ENCODE measurements around the gene CCDC182.

Gene CCDC182

DNA sequence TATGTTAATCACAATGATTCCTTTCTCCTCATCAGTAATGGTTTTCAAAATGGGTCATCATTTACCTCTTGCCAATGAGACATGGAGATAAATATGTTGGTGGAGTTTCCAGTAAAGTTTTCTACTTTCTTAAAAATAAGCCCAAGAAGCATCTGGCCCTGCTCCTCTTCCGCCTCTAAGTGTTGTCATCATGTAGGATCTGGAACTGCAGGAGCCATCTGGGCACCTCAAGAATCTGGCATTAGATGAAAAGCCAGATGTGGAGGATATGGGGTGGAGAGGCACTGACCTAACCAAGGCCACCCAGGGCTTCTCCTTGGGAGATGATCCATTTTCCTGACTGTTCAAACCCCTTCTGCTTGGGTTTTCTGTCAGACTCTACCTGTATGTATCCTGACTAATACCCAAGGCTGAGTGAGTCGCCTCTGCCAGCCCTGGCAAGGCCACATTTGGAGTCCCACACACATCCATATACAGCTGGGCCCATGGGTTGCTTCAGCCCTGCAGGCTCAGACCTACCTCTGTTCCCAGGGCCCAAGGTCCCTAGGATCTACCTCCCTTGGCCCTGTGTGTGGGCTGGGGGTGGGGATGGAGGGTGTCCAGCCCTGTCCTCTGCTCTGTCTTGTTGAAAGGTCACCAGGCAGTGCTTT, 24.6 kb downstream of the CCDC182 start:
- TF ChIP-seq, protein P1, sequence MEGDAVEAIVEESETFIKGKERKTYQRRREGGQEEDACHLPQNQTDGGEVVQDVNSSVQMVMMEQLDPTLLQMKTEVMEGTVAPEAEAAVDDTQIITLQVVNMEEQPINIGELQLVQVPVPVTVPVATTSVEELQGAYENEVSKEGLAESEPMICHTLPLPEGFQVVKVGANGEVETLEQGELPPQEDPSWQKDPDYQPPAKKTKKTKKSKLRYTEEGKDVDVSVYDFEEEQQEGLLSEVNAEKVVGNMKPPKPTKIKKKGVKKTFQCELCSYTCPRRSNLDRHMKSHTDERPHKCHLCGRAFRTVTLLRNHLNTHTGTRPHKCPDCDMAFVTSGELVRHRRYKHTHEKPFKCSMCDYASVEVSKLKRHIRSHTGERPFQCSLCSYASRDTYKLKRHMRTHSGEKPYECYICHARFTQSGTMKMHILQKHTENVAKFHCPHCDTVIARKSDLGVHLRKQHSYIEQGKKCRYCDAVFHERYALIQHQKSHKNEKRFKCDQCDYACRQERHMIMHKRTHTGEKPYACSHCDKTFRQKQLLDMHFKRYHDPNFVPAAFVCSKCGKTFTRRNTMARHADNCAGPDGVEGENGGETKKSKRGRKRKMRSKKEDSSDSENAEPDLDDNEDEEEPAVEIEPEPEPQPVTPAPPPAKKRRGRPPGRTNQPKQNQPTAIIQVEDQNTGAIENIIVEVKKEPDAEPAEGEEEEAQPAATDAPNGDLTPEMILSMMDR (IDR thresholded peaks at IDR 0.05; ENCODE audit: control insufficient read depth, insufficient read depth, low read depth, low read length, missing control alignments), result no peak
- H3K4me3 ChIP-seq (ENCODE audit: control insufficient read depth, low read depth, low read length), result no peak overlapping the region
- DNase-seq (ENCODE audit: low read depth), result no peak

DNA sequence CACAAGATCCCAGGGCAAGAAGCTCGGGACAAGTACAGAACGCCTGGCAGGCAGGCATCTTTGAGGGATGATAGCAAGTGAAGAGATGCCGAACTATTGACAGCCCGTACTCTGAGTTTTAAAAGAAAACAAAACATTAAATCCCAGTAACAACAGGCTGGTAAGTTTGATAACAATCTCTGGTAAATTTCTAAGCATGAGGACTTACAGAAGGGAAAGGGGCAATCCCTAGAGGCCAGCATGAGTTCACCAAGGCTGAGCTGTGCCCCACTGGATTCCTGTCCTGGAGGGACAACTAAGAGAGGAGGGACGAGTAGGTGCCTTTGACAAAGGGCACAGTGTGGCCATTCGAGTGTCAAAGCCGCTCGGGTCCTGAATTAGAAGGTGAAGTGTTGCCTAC, 26.2 kb downstream of the CCDC182 start:
- no peak for DNase-seq (ENCODE audit: low read depth)
- TF ChIP-seq, protein P1 (IDR thresholded peaks at IDR 0.05; ENCODE audit: control insufficient read depth, insufficient read depth, low read depth, low read length, missing control alignments), result no peak
- no peak overlapping the region for H3K4me3 ChIP-seq (ENCODE audit: control insufficient read depth, low read depth, low read length)

DNA sequence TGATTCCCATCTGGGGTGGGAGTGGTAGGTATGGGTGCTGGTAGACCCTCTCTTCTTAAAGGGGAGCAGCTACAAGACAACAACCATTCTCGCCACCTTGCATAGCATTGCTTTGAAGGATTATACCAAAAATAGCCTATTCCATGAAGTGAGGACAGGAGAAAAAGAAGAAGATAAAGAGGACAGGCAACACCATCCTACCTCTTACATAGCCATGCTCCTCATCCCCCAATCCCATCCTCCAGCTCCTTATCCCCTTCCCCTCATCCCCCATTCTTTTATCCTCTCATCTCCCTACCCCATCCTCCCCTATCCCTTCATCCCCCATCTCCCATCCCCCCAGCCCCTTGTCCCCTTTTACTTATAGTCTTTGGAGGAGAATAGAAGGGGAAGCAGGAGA, 29.1 kb downstream of the CCDC182 start:
- TF ChIP-seq, protein P1 (IDR thresholded peaks at IDR 0.05; ENCODE audit: control insufficient read depth, insufficient read depth, low read depth, low read length, missing control alignments), result no peak
- DNase-seq (ENCODE audit: low read depth), result no peak
- H3K4me3 ChIP-seq (ENCODE audit: control insufficient read depth, low read depth, low read length), result no peak overlapping the region

DNA sequence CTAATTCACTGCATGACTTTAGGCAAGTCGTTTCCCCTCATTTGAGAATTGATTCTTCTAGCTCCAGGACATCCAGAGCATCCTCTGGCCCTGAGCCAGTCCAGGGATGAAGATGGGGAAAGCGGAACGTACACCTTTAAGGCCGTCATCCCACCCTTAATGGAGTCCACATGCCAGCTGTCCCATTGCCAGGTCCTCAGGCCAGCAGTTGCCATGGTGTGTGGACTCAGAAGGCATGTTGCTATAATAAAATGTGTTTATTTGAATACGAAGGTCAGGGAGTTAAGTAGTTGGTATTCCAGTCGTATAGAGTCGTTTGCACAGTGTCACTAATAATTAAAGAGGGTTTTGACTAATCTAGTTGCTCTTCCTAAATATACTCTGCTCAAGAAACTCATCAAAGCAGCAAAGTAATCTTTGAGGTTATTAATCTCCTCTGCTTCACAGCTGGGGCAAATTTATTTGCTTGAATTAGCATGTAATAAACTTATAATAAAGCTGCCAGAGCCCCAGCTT, 30.4 kb downstream of the CCDC182 start:
- no peak overlapping the region for H3K4me3 ChIP-seq (ENCODE audit: control insufficient read depth, low read depth, low read length)
- no peak for DNase-seq (ENCODE audit: low read depth)
- TF ChIP-seq, protein P1 (IDR thresholded peaks at IDR 0.05; ENCODE audit: control insufficient read depth, insufficient read depth, low read depth, low read length, missing control alignments), result no peak

DNA sequence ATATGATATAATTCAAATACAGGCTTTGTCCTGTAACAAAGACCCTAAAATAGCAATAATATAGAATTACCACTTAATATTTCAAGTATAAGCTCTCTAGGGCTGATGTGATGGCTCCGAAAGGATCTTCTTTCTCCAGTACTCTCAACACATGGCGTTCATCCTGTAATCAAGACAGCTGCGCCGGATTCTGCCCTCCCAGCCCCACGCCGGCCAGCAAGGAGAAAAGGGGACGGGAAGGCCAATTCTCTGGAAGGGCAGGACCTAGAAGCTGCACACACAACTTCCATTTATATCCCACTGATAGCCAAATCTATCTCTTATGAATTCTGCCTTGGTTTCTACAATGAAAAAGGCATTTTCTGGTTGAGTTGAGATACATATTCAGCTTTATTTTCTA, 32.0 kb downstream of the CCDC182 start:
- no peak for DNase-seq (ENCODE audit: low read depth)
- TF ChIP-seq, protein P1 (IDR thresholded peaks at IDR 0.05; ENCODE audit: control insufficient read depth, insufficient read depth, low read depth, low read length, missing control alignments), result no peak
- no peak overlapping the region for H3K4me3 ChIP-seq (ENCODE audit: control insufficient read depth, low read depth, low read length)

DNA sequence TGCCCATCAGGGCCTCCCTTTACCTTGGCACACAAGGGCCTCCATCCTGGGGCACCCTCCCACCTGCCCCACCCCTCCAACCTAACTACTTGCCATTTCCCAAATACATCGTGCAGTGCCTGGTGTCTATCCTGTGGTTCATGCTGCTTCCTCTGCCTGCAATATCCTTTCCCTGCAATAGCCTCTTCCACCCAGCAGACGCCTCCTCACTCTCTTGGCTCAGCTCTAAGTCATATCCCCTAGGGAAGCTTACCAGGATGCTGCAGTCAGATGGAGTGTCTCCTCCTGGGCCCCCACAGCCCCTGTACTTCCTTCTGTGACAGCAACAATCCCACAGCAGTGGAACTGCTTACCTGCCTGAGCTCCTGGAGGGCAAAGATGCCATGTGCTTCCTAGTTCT, 36.7 kb downstream of the CCDC182 start:
- no peak for DNase-seq (ENCODE audit: low read depth)
- TF ChIP-seq, protein P1 (IDR thresholded peaks at IDR 0.05; ENCODE audit: control insufficient read depth, insufficient read depth, low read depth, low read length, missing control alignments), result no peak
- H3K4me3 ChIP-seq (ENCODE audit: control insufficient read depth, low read depth, low read length), result no peak overlapping the region
